ENCODE results near the gene UROC1. TPM values are rescaled to one million over a fixed set of nuclear protein-coding genes. Genes with fewer than 3 reads are reported as not detected.

Gene UROC1
- total RNA-seq, 1 experiment from 2014 or later: not detected

- TF ChIP-seq POLR2A (IDR thresholded peaks at IDR 0.05; ENCODE audit: borderline replicate concordance, extremely low read depth, insufficient read depth, insufficient read length): no peak
- no peak for TF ChIP-seq ATF3 (IDR thresholded peaks at IDR 0.05)
- TF ChIP-seq EZH2phosphoT487 (IDR thresholded peaks at IDR 0.05; ENCODE audit: borderline replicate concordance): no peak
- no peak for TF ChIP-seq ZNF274 (IDR thresholded peaks at IDR 0.05; ENCODE audit: low read depth, low read length)
- no peak for TF ChIP-seq ZBTB33 (IDR thresholded peaks at IDR 0.05; ENCODE audit: extremely low read depth, insufficient replicate concordance, low read length)
- no peak for TF ChIP-seq REST (IDR thresholded peaks at IDR 0.05; ENCODE audit: low read depth)
- no peak for TF ChIP-seq CEBPB (IDR thresholded peaks at IDR 0.05; ENCODE audit: low read depth)
- no peak for TF ChIP-seq EGR1 (IDR thresholded peaks at IDR 0.05; ENCODE audit: low read depth)
- TF ChIP-seq CTCF (IDR thresholded peaks at IDR 0.05 in 2 of 3, conservative IDR thresholded peaks at IDR 0.05 in 1 of 3; ENCODE audit: borderline replicate concordance in 1 of 3, insufficient read depth in 1 of 3, low read depth in 2 of 3, low read length in 2 of 3): no peak
- TF ChIP-seq SRF (IDR thresholded peaks at IDR 0.05; ENCODE audit: low read depth): no peak
- no peak for TF ChIP-seq RAD21 (IDR thresholded peaks at IDR 0.05; ENCODE audit: low read depth)
- TF ChIP-seq FOSL1 (IDR thresholded peaks at IDR 0.05; ENCODE audit: low read depth): no peak
- no peak for TF ChIP-seq YY1 (IDR thresholded peaks at IDR 0.05; ENCODE audit: extremely low read depth, insufficient replicate concordance, low read depth, low read length)
- TF ChIP-seq SIN3A (IDR thresholded peaks at IDR 0.05; ENCODE audit: low read depth): no peak
- TF ChIP-seq ZFX (IDR thresholded peaks at IDR 0.05): no peak
- no peak for TF ChIP-seq CBX3 (IDR thresholded peaks at IDR 0.05; ENCODE audit: low read depth)
- no peak for TF ChIP-seq JUND (IDR thresholded peaks at IDR 0.05)
- TF ChIP-seq TCF7L2 (IDR thresholded peaks at IDR 0.05; ENCODE audit: borderline replicate concordance, extremely low read depth, insufficient read depth, insufficient read length): no peak
- no peak for TF ChIP-seq EZH2 (IDR thresholded peaks at IDR 0.05)
- no peak for TF ChIP-seq MAX (IDR thresholded peaks at IDR 0.05)
- ChIA-PET CTCF (no interaction called here), RAD21 (ENCODE audit: low non-redundant PET in 1 of 2, low total read pairs in 2 of 2, uncharacterized antibody in 2 of 2, unreplicated experiment in 2 of 2) (no interaction called here), POLR2A (no interaction called here)
- no peak for DNase-seq (ENCODE audit: low read depth, low spot score)
- H3K9ac ChIP-seq (ENCODE audit: low read length): no peak overlapping the region
- intact Hi-C loops (cut with micrococcal nuclease): no loop called here
- no peak for ATAC-seq
- no peak overlapping the region for H2AFZ ChIP-seq (ENCODE audit: low read depth, low read length, poor library complexity, severe bottlenecking)
- no peak overlapping the region for H3K4me2 ChIP-seq (ENCODE audit: low read length)
- peaks cover 19 to 20% of the 10 kb centered on the region in 2 experiments; a peak in 3 of 4 replicates for H3K36me3 ChIP-seq (ENCODE audit: control insufficient read depth in 1 of 2, insufficient read depth in 2 of 2, low read length in 2 of 2)
- no peak overlapping the region for H3K27ac ChIP-seq (ENCODE audit: low read depth, low read length)
- H4K20me1 ChIP-seq (ENCODE audit: insufficient read depth): no peaks in the 10 kb centered on the region
- no peak overlapping the region for H3K4me3 ChIP-seq (replicated peaks in 1 of 2; ENCODE audit: low read depth in 1 of 2, low read length in 2 of 2)
- H3K79me2 ChIP-seq (ENCODE audit: insufficient read depth, low read length): peaks cover 13% of the 10 kb centered on the region
- no peaks in the 10 kb centered on the region for H3K27me3 ChIP-seq (ENCODE audit: insufficient read depth, low read length)
- H3K9me3 ChIP-seq (ENCODE audit: control insufficient read depth in 1 of 2, insufficient read depth in 1 of 2, low read depth in 1 of 2, low read length in 2 of 2): no peaks in the 10 kb centered on the region
- BruUV-seq (replicated peaks): no TSS peak
- no peaks in the 10 kb centered on the region for H3K9me2 ChIP-seq (ENCODE audit: insufficient read depth)
- no peaks in the 10 kb centered on the region for H3K4me1 ChIP-seq (ENCODE audit: control insufficient read depth in 1 of 2, insufficient read depth in 2 of 2, low read length in 2 of 2)
These were observed 67.4 kb downstream of the UROC1 start for GRCh38 chr3:126450219-126450618.

Data from HCT116 (cell line).